GM19372 (cell line): ENCODE measurements around the gene HIBADH.
"Not testable (repeated sequence)": the region's sequence is repeated elsewhere in the genome, so short reads cannot be mapped to it uniquely, and the experiment has no call there.

ENCODE experiments used
- ATAC-seq: cut with Tn5 transposase; IDR thresholded peaks from one replicate; pipeline ENCODE4 v1.9.1; 2021; ENCODE audit warnings: mild to moderate bottlenecking, low read depth, moderate library complexity; ENCODE audit not compliant: unreplicated experiment

HIBADH gene

DNA sequence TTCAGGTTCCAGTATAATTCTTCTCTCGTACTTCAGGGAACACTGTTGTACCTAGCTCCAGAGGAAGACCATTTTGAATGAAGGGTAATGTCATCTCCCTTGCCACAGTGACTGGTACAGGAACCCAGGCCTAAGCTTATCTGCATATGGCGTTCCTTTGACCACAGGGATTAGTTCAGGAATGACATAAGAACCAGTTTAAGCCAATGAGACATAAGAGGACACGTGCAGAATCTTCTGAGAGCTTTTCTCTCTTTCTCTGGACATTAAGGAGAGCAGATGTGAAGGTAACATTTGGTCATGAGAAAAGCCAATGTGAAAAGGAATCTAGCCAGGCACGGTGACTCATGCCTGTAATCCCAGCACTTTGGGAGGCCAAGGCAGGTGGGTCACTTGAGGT, 21.8 kb upstream of the HIBADH start:
- no peak for ATAC-seq

DNA sequence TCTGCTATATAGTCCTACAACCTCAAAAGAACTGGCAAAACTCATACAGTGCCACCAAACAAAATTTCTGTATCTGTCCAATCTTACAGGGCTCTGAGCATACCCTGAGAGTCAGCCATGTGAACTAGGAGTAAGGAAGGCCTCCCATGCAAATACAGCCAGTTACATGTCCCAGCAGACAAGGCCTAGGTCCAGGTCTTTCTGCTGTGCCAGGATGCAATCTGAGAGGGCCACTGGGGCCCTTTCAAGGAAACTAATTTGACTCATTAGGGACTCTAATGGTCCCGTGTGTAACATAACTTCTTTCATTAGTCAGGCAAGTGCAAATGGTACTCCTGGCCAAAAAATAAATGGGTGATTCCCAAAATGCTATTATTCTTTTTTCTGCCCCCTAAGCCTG, 17.9 kb upstream of the HIBADH start:
- no peak for ATAC-seq

GRCh38 chr7:27678617-27679260, 16.1 kb upstream of the HIBADH start:
- no peak for ATAC-seq

- ATAC-seq, result no peak
These were observed 15.4 kb upstream of the HIBADH start for GRCh38 chr7:27677912-27678612.

DNA sequence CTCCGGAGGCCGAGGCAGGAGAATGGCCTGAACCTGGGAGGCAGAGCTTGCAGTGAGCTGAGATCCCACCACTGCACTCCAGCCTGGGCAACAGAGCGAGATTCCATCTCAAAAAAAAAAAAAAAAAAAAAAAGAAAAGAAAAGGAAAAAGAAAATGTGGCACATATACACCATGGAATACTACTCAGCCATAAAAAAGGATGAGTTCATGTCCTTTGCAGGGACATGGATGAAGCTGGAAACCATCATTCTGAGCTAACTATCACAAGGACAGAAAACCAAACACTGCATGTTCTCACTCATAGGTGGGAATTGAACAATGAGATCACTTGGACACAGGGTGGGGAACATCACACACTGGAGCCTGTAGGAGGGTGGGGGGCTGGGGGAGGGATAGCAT, 11.4 kb upstream of the HIBADH start:
- ATAC-seq, result not testable (repeated sequence)

DNA sequence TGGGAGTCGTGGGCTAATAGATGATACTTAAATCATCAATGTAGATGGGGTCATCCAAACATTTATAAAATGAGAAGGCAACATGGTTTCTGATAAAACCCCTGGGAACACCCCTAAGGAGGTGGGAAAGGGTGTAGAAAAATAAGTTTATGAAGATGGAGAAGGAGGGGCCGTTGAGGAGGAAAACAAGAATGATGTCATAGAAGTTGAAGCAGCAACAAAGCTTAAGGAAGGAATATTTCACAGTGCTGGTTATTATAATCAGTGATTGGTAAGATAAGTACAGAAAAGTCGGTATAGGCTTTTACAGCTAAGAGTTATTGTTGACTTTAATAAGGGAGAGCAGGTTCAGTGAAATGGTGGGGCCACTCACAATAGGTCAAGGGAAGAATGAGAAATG, 9.0 kb upstream of the HIBADH start:
- ATAC-seq, result no peak

DNA sequence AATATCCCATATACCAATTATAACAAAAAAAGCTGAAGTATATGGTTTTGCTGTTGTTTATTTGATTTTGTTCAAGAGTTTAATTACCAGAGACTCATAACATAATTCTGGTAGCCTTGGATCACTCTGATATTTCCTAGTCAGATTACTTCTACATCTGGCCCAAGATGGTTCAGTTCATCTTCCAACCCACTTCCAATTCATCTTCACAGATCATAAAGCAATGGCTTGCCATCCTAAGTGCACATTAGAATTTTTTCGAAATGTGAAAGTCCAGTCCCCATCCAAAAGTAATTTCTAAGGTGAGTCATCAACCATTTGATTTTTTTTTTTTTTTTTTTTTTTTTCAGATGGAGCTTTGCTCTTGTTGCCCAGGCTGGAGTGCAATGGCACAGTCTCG, 8.0 kb upstream of the HIBADH start:
- no peak for ATAC-seq

- no peak for ATAC-seq
These were observed 7.5 kb upstream of the HIBADH start for GRCh38 chr7:27670177-27670576.

- ATAC-seq, result no peak
These were observed 2.8 kb upstream of the HIBADH start for GRCh38 chr7:27665531-27665930.

- no peak for ATAC-seq
These were observed 1.3 kb upstream of the HIBADH start for GRCh38 chr7:27663989-27664331.

GRCh38 chr7:27661811-27662489, 733 bp downstream of the HIBADH start:
- no peak for ATAC-seq

GRCh38 chr7:27656724-27657123, 6.0 kb downstream of the HIBADH start:
- ATAC-seq, result no peak

DNA sequence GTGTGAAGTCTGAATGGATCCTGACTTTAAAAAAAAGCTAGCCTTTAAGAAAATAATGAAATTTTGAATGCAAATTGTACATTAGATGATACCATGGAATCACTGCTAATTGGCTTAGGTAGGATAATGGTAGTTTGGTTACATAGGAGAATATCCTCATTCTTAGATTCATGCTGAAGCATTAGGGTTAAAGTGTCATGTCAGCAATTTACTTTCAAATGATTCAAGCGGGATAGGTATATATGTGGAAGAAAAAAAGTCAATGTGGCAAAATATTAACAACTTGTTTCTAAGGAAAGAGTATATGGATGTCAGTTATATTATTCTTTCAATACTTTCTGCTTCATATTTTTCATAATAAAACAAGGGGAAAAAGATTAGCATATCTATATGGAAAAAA, 7.5 kb downstream of the HIBADH start:
- no peak for ATAC-seq

GRCh38 chr7:27652518-27652917, 10.2 kb downstream of the HIBADH start:
- ATAC-seq, result no peak

DNA sequence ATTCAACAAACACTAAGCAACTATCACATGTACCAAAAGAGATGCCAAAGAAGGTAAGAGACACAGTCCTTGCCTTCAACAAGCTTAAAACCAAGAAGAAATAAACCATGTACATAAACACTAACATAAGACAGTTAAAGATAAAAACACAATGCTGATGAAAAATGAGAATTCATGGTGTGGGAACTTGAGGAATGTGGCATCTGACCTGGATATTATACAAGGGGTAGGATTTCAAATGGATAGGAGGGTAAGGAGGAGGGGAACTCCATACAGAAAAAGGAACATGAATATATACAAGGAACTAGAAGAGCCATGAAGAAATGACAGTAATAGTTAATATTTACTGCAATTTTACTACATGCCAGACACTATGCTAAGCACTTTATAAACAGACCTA, 11.0 kb downstream of the HIBADH start:
- no peak for ATAC-seq

DNA sequence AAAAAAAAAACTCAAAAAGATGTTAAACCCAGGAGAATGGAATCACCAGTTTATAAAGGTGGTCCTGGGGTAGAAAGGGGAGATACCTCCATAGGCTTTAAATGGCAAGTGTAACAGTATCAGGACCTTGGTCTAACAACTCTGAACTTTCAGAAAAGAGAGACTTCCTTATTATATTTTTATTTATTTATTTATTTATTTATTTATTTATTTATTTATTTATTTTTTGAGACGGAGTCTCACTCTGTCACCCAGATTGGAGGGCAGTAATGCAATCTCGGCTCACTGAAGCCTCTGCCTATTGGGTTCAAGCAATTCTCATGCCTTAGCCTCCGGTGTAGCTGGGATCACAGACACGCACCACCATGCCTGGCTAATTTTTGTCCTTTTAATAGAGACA, 12.4 kb downstream of the HIBADH start:
- no peak for ATAC-seq

GRCh38 chr7:27647489-27647888, 15.2 kb downstream of the HIBADH start:
- no peak for ATAC-seq

GRCh38 chr7:27647046-27647445, 15.6 kb downstream of the HIBADH start:
- ATAC-seq, result no peak

DNA sequence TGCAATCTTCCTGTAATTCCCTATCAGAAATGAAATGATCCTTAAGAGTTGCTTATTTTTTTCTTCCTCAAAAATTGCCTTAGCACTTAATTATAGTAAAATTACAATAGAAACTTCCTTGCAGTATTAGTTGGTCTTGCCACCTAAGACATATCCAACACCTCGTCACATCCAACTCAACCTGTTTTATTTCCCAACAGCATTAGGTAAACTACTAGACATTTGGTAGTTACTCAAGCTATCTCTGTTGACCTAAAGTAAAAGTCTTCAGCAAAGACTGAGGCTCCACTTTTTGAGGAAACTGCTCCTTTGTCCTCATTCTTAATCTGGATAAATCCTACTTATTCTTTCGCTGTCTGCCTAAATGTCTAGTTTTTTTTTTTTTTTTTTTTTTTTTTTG, 20.4 kb downstream of the HIBADH start:
- no peak for ATAC-seq

DNA sequence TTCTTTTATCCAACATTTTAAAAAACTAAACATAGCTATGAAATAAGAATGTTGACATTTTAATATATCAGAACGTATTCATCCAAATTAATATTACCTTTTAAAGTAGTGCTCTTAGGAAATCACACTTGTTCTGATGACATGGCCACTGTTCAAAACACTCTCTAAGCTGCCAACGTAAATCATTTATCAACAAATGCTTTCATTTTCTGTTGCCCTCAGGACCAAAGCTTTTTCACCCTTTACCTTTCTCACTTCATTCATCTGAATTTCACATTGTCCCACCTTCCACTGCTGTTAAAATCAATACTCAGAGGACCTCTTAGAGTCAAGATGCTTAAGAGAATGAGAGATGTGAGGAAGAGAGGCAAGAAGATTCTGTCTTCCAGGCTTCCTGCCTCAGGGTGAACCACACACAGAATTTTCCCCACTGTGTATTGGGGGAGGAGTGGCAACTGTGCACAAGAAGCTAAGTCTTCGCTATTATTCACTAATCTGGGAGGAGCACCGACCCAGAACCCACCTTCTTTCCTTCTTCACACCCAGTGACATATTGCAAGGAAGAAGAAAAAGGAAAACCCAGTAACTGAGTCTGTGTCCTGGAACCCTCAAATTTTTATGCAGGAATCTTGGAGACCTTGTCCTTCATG, 21.0 kb downstream of the HIBADH start:
- peak; percentile 62 for ATAC-seq

GRCh38 chr7:27640884-27641574, 21.7 kb downstream of the HIBADH start:
- no peak for ATAC-seq
